Endothelial cell of umbilical vein (primary cell): ENCODE measurements around the gene ADAMTS14.

Experiments
- EZH2 ChIP-seq: IDR thresholded peaks from 2 replicates; pipeline ENCODE4 v1.6.1; 2012; ENCODE audit warnings: borderline replicate concordance, low read depth, mild to moderate bottlenecking, moderate library complexity, low read length, inconsistent platforms; ENCODE audit not compliant: severe bottlenecking
- FOS ChIP-seq: IDR thresholded peaks from 2 replicates; pipeline ENCODE4 v1.6.1; 2011; ENCODE audit warnings: mild to moderate bottlenecking, low read length, moderate library complexity, borderline replicate concordance; ENCODE audit not compliant: insufficient read depth
- GATA2 ChIP-seq: IDR thresholded peaks from 2 replicates; pipeline ENCODE4 v1.7.0; 2011; ENCODE audit warnings: low read depth, mild to moderate bottlenecking, moderate library complexity, mixed read lengths, low read length; ENCODE audit not compliant: insufficient read length, insufficient read depth
- MYC ChIP-seq: IDR thresholded peaks from one replicate; pipeline ENCODE4 v1.6.1; 2011; ENCODE audit warnings: mild to moderate bottlenecking, low read depth, low read length
- POLR2A ChIP-seq: IDR thresholded peaks from 2 replicates; pipeline ENCODE4 v1.6.1; 2012; ENCODE audit warnings: low read depth, mild to moderate bottlenecking, control low read depth, low read length
- POLR2AphosphoS5 ChIP-seq: IDR thresholded peaks from 2 replicates; pipeline ENCODE4 v1.6.1; 2012; ENCODE audit warnings: low read depth, mild to moderate bottlenecking, control low read depth, low read length, moderate library complexity; ENCODE audit not compliant: insufficient read depth
- TF ChIP-seq, protein P1 (sequence below), 2 donors: IDR thresholded peaks; 1 replicate in 1 of 2; 2 replicates in 1 of 2; pipeline ENCODE4 v1.5.1; 2011; ENCODE audit warnings: low read length in 2 of 2, mild to moderate bottlenecking in 2 of 2, moderate library complexity in 2 of 2, control low read depth in 1 of 2, inconsistent platforms in 1 of 2, low read depth in 1 of 2; ENCODE audit not compliant: insufficient read depth in 1 of 2; ENCODE audit errors: extremely low read depth in 1 of 2
- TF ChIP-seq, protein P2 (sequence below): IDR thresholded peaks from 2 replicates; pipeline ENCODE4 v1.6.1; 2011; ENCODE audit not compliant: insufficient read depth, insufficient read length

DNA sequence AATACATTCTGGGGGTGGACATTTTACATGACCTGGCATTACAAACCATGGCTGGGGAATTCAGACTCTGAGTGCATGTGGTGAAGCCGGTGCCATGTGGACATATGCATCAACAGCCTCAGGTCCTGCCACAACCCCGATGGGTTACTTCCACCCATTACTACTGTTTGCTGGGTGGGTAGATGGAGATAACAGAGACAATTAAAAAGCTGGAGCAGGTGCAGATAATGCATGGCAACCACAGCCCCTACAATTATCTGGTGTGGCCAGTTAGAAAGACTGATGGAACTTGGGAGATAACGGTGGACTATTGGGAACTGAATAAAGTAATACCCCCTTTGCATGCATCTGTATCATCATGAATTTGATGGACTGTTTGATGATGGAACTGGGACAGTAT lies 21.6 kb upstream of the ADAMTS14 start:
- TF ChIP-seq, protein P1, sequence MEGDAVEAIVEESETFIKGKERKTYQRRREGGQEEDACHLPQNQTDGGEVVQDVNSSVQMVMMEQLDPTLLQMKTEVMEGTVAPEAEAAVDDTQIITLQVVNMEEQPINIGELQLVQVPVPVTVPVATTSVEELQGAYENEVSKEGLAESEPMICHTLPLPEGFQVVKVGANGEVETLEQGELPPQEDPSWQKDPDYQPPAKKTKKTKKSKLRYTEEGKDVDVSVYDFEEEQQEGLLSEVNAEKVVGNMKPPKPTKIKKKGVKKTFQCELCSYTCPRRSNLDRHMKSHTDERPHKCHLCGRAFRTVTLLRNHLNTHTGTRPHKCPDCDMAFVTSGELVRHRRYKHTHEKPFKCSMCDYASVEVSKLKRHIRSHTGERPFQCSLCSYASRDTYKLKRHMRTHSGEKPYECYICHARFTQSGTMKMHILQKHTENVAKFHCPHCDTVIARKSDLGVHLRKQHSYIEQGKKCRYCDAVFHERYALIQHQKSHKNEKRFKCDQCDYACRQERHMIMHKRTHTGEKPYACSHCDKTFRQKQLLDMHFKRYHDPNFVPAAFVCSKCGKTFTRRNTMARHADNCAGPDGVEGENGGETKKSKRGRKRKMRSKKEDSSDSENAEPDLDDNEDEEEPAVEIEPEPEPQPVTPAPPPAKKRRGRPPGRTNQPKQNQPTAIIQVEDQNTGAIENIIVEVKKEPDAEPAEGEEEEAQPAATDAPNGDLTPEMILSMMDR (IDR thresholded peaks at IDR 0.05; ENCODE audit: extremely low read depth in 1 of 2, insufficient read depth in 1 of 2, low read depth in 1 of 2, low read length in 2 of 2) = no peak
- TF ChIP-seq POLR2AphosphoS5 = no peak
- TF ChIP-seq GATA2 = no peak
- TF ChIP-seq EZH2 = no peak
- TF ChIP-seq POLR2A = no peak
- TF ChIP-seq FOS = no peak
- no peak for TF ChIP-seq MYC
- TF ChIP-seq, protein P2, sequence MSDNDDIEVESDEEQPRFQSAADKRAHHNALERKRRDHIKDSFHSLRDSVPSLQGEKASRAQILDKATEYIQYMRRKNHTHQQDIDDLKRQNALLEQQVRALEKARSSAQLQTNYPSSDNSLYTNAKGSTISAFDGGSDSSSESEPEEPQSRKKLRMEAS = no peak
